ENCODE measurements around the gene CCDC192.
A peak's percentile ranks its signal among the peaks of the same experiment; 100 is the strongest.

The CCDC192 gene

GRCh38 chr5:127950707-127951391 lies 247.7 kb downstream of the CCDC192 start (continued):
- 0 out of 2 replicates have a peak, but pooled peaks have one; percentile 20 for TF ChIP-seq ZBTB17 (tag by site-specific recombination; IDR thresholded peaks at IDR 0.05)
- TF ChIP-seq ZNF16 (tag by site-specific recombination; IDR thresholded peaks at IDR 0.05; ENCODE audit: low read depth) = no peak
- no peak for TF ChIP-seq ZNF18 (tag by site-specific recombination; IDR thresholded peaks at IDR 0.05)
- TF ChIP-seq MYNN (tag by site-specific recombination; IDR thresholded peaks at IDR 0.05; ENCODE audit: borderline replicate concordance) = no peak
- no peak for TF ChIP-seq KLF7 (tag by site-specific recombination; IDR thresholded peaks at IDR 0.05; ENCODE audit: borderline replicate concordance)
- TF ChIP-seq ZNF792 (tag by site-specific recombination; IDR thresholded peaks at IDR 0.05) = no peak
- TF ChIP-seq PBX3 (CRISPR knock-in tag; IDR thresholded peaks at IDR 0.05) = no peak
- TF ChIP-seq PRDM6 (tag by site-specific recombination; IDR thresholded peaks at IDR 0.05) = peak; percentile 56; the same call in 1 of the 2 replicates
- TF ChIP-seq ZNF174 (tag by site-specific recombination; IDR thresholded peaks at IDR 0.05) = no peak
- no peak for TF ChIP-seq PATZ1 (tag by site-specific recombination; IDR thresholded peaks at IDR 0.05)
- TF ChIP-seq YY2 (tag by site-specific recombination; IDR thresholded peaks at IDR 0.05) = no peak
- peak; percentile 12; the same call in 1 of the 2 replicates for TF ChIP-seq ZNF629 (tag by site-specific recombination; IDR thresholded peaks at IDR 0.05)

GRCh38 chr5:127951791-127952190 lies 248.6 kb downstream of the CCDC192 start:
- H3K9me3 ChIP-seq (ENCODE audit: control insufficient read depth, insufficient read depth, low read depth, low read length) = no peaks in the 10 kb centered on the region
- H3K4me3 ChIP-seq (ENCODE audit: low read depth, low read length) = no peak overlapping the region
- POLR2A ChIA-PET = no interaction called here
- H3K36me3 ChIP-seq (ENCODE audit: control insufficient read depth in 2 of 2, insufficient read depth in 1 of 2, low read length in 2 of 2) = no peaks in the 10 kb centered on the region
- peaks cover 8% of the 10 kb centered on the region for H3K4me1 ChIP-seq (ENCODE audit: control insufficient read depth, insufficient read depth, low read length)
- no peak for TF ChIP-seq ZNF791 (tag by site-specific recombination; IDR thresholded peaks at IDR 0.05)
- TF ChIP-seq ZNF404 (tag by site-specific recombination; IDR thresholded peaks at IDR 0.05) = no peak
- no peak for TF ChIP-seq ZNF354C (tag by site-specific recombination; IDR thresholded peaks at IDR 0.05; ENCODE audit: borderline replicate concordance, low read depth)
- TF ChIP-seq ZNF585B (tag by site-specific recombination; IDR thresholded peaks at IDR 0.05) = no peak
- TF ChIP-seq TCF7L2 (IDR thresholded peaks at IDR 0.05; ENCODE audit: borderline replicate concordance, low read depth, low read length) = no peak
- TF ChIP-seq ZNF169 (tag by site-specific recombination; IDR thresholded peaks at IDR 0.05) = no peak
- H3K27ac ChIP-seq (ENCODE audit: extremely low read depth, low read depth, low read length) = no peak overlapping the region
- CTCF ChIA-PET = no interaction called here
